MCF 10A (cell line): ENCODE measurements around the gene ACSL5. TPM values are rescaled to one million over a fixed set of nuclear protein-coding genes. Genes with fewer than 3 reads are reported as not detected.

Experiments used
- BruUV-seq: library from RNA; stranded (reverse); fragments of 400-500 nt; replicated peaks from 2 replicates; lab custom pipeline; 2021; lab: Mats Ljungman, UMichigan
- CTCF ChIA-PET: fragments of 300-600 bp; sonication (Branson Sonifier 250); formaldehyde crosslinking; extraction: SDS; loops from one replicate; lab custom pipeline; 2021; ENCODE audit warnings: antibody characterized with exemption, inconsistent platforms; lab: Yijun Ruan, JAX
- POLR2A ChIA-PET: fragments of 300-600, 350-650 bp; sonication (Branson Sonifier 250); formaldehyde crosslinking; extraction: SDS; loops from one replicate; lab custom pipeline; 2020; ENCODE audit warnings: antibody characterized with exemption, inconsistent platforms; lab: Yijun Ruan, JAX
- DNase-seq: peaks from one replicate; pipeline ENCODE4 v3.0.0-alpha.2; 2018; ENCODE audit not compliant: unreplicated experiment
- H3K27ac Mint-ChIP-seq: one replicate; pipeline ENCODE4 v1.8.0; 2022; ENCODE audit warnings: mild to moderate bottlenecking, low read depth, mixed read lengths; ENCODE audit not compliant: unreplicated experiment
- H3K27me3 Mint-ChIP-seq: one replicate; pipeline ENCODE4 v1.8.0; 2022; ENCODE audit warnings: mixed read lengths; ENCODE audit not compliant: insufficient read depth, unreplicated experiment
- H3K36me3 Mint-ChIP-seq: one replicate; pipeline ENCODE4 v1.8.0; 2022; ENCODE audit warnings: mild to moderate bottlenecking, moderate library complexity, mixed read lengths; ENCODE audit not compliant: insufficient read depth, unreplicated experiment
- H3K4me1 Mint-ChIP-seq: one replicate; pipeline ENCODE4 v1.8.0; 2022; ENCODE audit warnings: mixed read lengths; ENCODE audit not compliant: insufficient read depth, unreplicated experiment
- H3K4me3 Mint-ChIP-seq: one replicate; pipeline ENCODE4 v1.8.0; 2022; ENCODE audit warnings: mild to moderate bottlenecking, moderate library complexity, mixed read lengths; ENCODE audit not compliant: unreplicated experiment
- H3K9me3 Mint-ChIP-seq: one replicate; pipeline ENCODE4 v1.8.0; 2022; ENCODE audit warnings: mixed read lengths; ENCODE audit not compliant: unreplicated experiment
- CTCF ChIP-seq: fragments of 200-600 bp; IDR thresholded peaks from one replicate; pipeline ENCODE4 v1.8.0; 2022; ENCODE audit warnings: antibody characterized with exemption, mild to moderate bottlenecking; ENCODE audit not compliant: unreplicated experiment
- intact Hi-C: fragments of 100-400 bp; cut with micrococcal nuclease; formaldehyde crosslinking; loops from 2 replicates; pipeline ENCODE4 v1.14.1; 2022
- total RNA-seq: library from RNA; stranded (reverse); gene quantifications from 2 replicates; pipeline ENCODE4 v1.2.3, GENCODE V29; 2022

Gene ACSL5
- total RNA-seq, 1 experiment from 2014 or later = 0.68 TPM

- Mint-ChIP-seq H3K9me3 (no peaks in the 10 kb centered on the region), H3K36me3 (no peaks in the 10 kb centered on the region)
- no TSS peak for BruUV-seq
Observed at GRCh38 chr10:112390125-112390703, 16.3 kb downstream of the ACSL5 start.

GRCh38 chr10:112393341-112393740 lies 19.4 kb downstream of the ACSL5 start:
- no peaks in the 10 kb centered on the region for H3K36me3 Mint-ChIP-seq
- H3K27me3 Mint-ChIP-seq = no peaks in the 10 kb centered on the region
- no TSS peak for BruUV-seq
- no peak for DNase-seq
- no peaks in the 10 kb centered on the region for H3K9me3 Mint-ChIP-seq
- no peak for TF ChIP-seq CTCF
- H3K4me3 Mint-ChIP-seq = no peak overlapping the region
- H3K4me1 Mint-ChIP-seq = peaks cover 10% of the 10 kb centered on the region
- no peak overlapping the region for H3K27ac Mint-ChIP-seq
- ChIA-PET POLR2A (no interaction called here), CTCF (interaction anchor here (0.5 to 0.7 kb wide), 2 partner anchors 22 to 737 kb away, joined by 3 read pairs; no protein-coding TSS in a partner anchor)
- intact Hi-C loops = no loop called here

More at GRCh38 chr10:112390125-112390703, 16.3 kb downstream of the ACSL5 start:
- POLR2A ChIA-PET = no interaction called here
- no peak overlapping the region for H3K27ac Mint-ChIP-seq
- no peak for DNase-seq
- H3K4me1 Mint-ChIP-seq = peaks cover 10% of the 10 kb centered on the region
- no peaks in the 10 kb centered on the region for H3K27me3 Mint-ChIP-seq
- intact Hi-C loops = no loop called here
- CTCF ChIA-PET = interaction anchor here (0.6 to 1.1 kb wide), 3 partner anchors 9 to 82 kb away, joined by 3 to 4 read pairs (median 3); no protein-coding TSS in a partner anchor
- H3K4me3 Mint-ChIP-seq = no peak overlapping the region
- no peak for TF ChIP-seq CTCF

- intact Hi-C loops = no loop called here
Observed at GRCh38 chr10:112393827-112394226, 19.9 kb downstream of the ACSL5 start.

GRCh38 chr10:112394475-112394875 lies 20.6 kb downstream of the ACSL5 start:
- POLR2A ChIA-PET = no interaction called here
- DNase-seq = no peak
- H3K4me3 Mint-ChIP-seq = no peak overlapping the region
- peaks cover 2% of the 10 kb centered on the region for H3K4me1 Mint-ChIP-seq
- intact Hi-C loops = no loop called here
- no peaks in the 10 kb centered on the region for H3K27me3 Mint-ChIP-seq
- no peaks in the 10 kb centered on the region for H3K9me3 Mint-ChIP-seq
- CTCF ChIA-PET = interaction anchor here (0.6 kb wide), 1 partner anchor 1440 kb away, joined by 3 read pairs; no protein-coding TSS in a partner anchor
- no peak for TF ChIP-seq CTCF
- H3K36me3 Mint-ChIP-seq = no peaks in the 10 kb centered on the region
- no TSS peak for BruUV-seq
- H3K27ac Mint-ChIP-seq = no peak overlapping the region

More at GRCh38 chr10:112393827-112394226, 19.9 kb downstream of the ACSL5 start:
- TF ChIP-seq CTCF = no peak
- Mint-ChIP-seq H3K36me3 (no peaks in the 10 kb centered on the region), H3K27me3 (no peaks in the 10 kb centered on the region), H3K4me1 (peaks cover 9% of the 10 kb centered on the region), H3K27ac (no peak overlapping the region), H3K9me3 (no peaks in the 10 kb centered on the region), H3K4me3 (no peak overlapping the region)
- no TSS peak for BruUV-seq
- ChIA-PET POLR2A (no interaction called here), CTCF (interaction anchor here (0.5 to 0.7 kb wide), 2 partner anchors 23 to 737 kb away, joined by 3 read pairs; no protein-coding TSS in a partner anchor)
- no peak for DNase-seq
